ENCODE results near the gene EPS8L2.
A peak's percentile ranks its signal among the peaks of the same experiment; 100 is the strongest.
"Not testable (repeated sequence)": the region's sequence is repeated elsewhere in the genome, so short reads cannot be mapped to it uniquely, and the experiment has no call there.

The EPS8L2 gene

DNA sequence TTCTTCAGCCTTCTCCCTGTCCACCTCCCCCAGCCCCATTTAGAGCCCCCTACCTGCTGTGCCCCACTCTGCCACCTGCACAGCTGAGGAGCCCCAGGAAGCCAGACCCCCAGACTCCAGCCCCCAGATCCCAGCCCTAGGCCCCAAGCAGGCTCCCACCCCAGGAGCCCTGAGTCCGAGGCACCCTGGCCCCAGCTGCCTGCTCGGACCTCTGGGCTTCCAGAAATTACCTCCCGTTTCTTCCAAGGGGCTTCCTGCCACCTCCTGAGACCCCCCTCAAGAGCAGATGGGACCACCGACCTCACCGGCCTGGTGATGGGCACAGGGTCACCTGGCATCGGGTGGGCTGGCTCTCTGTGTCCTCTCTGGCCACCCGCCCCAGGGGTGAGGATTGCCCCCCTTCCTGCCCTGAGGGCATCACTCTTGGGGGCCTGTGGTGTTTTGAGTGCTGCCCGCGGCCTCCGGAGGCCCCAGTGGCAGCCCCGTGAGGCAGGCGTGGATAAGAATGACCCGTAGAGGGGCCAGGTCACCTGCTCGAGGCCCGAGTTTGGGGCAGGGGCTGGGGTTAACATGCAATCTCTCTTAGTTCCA is 23.0 kb downstream of the EPS8L2 start:
- Histone ChIP-seq H3K4me1 (ENCODE audit: insufficient read depth, insufficient read length) (peaks cover 17% of the 10 kb centered on the region), H3K4me3 (ENCODE audit: insufficient read length, low read depth) (no peak overlapping the region), H3K9ac (ENCODE audit: insufficient read length, low read depth) (no peak overlapping the region), H3K9me3 (ENCODE audit: insufficient read depth, low read length) (no peaks in the 10 kb centered on the region), H3K36me3 (ENCODE audit: insufficient read depth, insufficient read length, low read length) (peaks cover 27% of the 10 kb centered on the region), H3K27me3 (ENCODE audit: insufficient read depth, insufficient read length) (peaks cover 7% of the 10 kb centered on the region)
- no peak for DNase-seq (ENCODE audit: low read depth, low spot score)
- TF ChIP-seq ZNF274 (IDR thresholded peaks at IDR 0.05; ENCODE audit: low read depth, low read length) = no peak
- no peak for TF ChIP-seq YY1 (IDR thresholded peaks at IDR 0.05; ENCODE audit: insufficient read depth, insufficient read length)
- TF ChIP-seq SUZ12 (IDR thresholded peaks at IDR 0.05; ENCODE audit: extremely low read depth, insufficient read depth, insufficient read length) = no peak

DNA sequence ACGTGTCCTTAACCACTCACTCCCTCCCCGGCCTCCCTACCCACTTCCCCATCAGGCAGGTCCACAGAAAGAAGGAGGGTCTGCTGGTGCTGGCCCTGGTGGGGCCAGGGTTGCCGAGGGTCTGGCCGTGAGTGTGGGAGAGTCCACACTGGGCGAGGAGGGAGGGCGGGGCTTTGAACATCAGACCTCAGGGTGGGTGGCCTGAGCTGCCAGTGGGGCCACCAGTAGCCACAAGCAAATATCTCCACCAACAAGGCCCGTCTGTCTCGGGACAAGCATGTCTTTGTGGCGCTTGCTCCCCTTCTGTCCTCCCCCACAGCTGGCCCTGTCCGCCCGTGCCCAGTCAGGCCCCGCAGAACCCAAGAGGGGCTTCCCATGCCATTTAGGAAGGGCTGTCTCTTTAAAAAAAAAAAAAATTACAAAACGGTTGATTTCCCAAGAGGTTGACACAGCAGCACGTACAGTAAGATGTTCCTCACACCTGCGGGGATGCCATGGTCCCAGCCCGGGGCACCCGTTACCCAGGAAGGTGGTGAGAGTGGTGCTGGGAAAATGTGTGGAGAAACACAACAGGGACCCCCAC is 23.6 kb downstream of the EPS8L2 start:
- peaks cover 21% of the 10 kb centered on the region for H3K36me3 ChIP-seq (ENCODE audit: insufficient read depth, insufficient read length, low read length)
- peaks cover 12% of the 10 kb centered on the region for H3K4me1 ChIP-seq (ENCODE audit: insufficient read depth, insufficient read length)
- no peaks in the 10 kb centered on the region for H3K9me3 ChIP-seq (ENCODE audit: insufficient read depth, low read length)
- peaks cover 7% of the 10 kb centered on the region for H3K27me3 ChIP-seq (ENCODE audit: insufficient read depth, insufficient read length)
- H3K9ac ChIP-seq (ENCODE audit: insufficient read length, low read depth) = no peak overlapping the region
- no peak for DNase-seq (ENCODE audit: low read depth, low spot score)
- no peak for TF ChIP-seq ZNF274 (IDR thresholded peaks at IDR 0.05; ENCODE audit: low read depth, low read length)
- TF ChIP-seq YY1 (IDR thresholded peaks at IDR 0.05; ENCODE audit: insufficient read depth, insufficient read length) = no peak
- no peak for TF ChIP-seq SUZ12 (IDR thresholded peaks at IDR 0.05; ENCODE audit: extremely low read depth, insufficient read depth, insufficient read length)
- no peak overlapping the region for H3K4me3 ChIP-seq (ENCODE audit: insufficient read length, low read depth)

DNA sequence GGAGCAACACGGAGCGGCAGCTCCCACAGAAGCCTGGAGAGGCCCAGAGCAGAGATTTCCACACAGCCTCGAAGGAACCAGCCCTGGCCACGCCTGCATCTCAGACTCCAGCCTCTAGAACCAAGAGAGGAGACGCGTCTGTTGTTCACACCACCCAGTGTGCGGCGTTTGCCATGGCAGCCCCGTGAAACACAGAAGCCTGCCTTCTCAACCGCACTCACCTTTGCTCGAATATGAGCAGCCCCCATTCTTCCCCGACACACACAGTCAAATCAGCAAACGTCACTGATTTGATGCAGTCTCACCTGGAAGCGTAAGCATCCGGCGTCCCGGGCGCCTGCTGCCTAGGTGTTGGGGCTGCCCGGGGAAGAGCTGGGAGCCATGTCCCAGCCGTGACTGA is 27.0 kb downstream of the EPS8L2 start:
- no peak overlapping the region for H3K9ac ChIP-seq (ENCODE audit: insufficient read length, low read depth)
- no peaks in the 10 kb centered on the region for H3K36me3 ChIP-seq (ENCODE audit: insufficient read depth, insufficient read length, low read length)
- TF ChIP-seq YY1 (IDR thresholded peaks at IDR 0.05; ENCODE audit: insufficient read depth, insufficient read length) = no peak
- no peak for TF ChIP-seq SUZ12 (IDR thresholded peaks at IDR 0.05; ENCODE audit: extremely low read depth, insufficient read depth, insufficient read length)
- no peak for TF ChIP-seq ZNF274 (IDR thresholded peaks at IDR 0.05; ENCODE audit: low read depth, low read length)
- no peaks in the 10 kb centered on the region for H3K9me3 ChIP-seq (ENCODE audit: insufficient read depth, low read length)
- peaks cover 8% of the 10 kb centered on the region for H3K4me1 ChIP-seq (ENCODE audit: insufficient read depth, insufficient read length)
- DNase-seq (ENCODE audit: low read depth, low spot score) = no peak
- H3K4me3 ChIP-seq (ENCODE audit: insufficient read length, low read depth) = no peak overlapping the region
- no peaks in the 10 kb centered on the region for H3K27me3 ChIP-seq (ENCODE audit: insufficient read depth, insufficient read length)

DNA sequence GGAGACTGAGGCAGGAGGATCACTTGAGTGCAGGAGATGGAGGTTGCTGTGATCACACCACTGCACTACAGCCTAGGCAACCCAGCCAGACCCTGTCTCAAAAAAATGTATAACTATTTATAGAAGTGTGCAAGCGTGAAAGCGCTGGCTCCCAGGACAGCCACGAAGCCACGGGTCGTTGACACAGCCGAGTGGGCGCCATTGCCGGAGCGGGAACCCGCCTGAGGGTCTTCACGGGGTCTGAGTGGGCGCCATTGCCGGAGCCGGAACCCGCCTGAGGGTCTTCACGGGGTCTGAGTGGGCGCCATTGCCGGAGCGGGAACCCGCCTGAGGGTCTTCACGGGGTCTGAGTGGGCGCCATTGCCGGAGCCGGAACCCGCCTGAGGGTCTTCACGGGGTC is 28.5 kb downstream of the EPS8L2 start:
- H3K4me1 ChIP-seq (ENCODE audit: insufficient read depth, insufficient read length); H3K27me3 ChIP-seq (ENCODE audit: insufficient read depth, insufficient read length); H3K9me3 ChIP-seq (ENCODE audit: insufficient read depth, low read length); H3K36me3 ChIP-seq (ENCODE audit: insufficient read depth, insufficient read length, low read length); H3K4me3 ChIP-seq (ENCODE audit: insufficient read length, low read depth); DNase-seq (ENCODE audit: low read depth, low spot score): not testable (repeated sequence)
- peak overlapping the region; percentile 4 for H3K9ac ChIP-seq (ENCODE audit: insufficient read length, low read depth)

DNA sequence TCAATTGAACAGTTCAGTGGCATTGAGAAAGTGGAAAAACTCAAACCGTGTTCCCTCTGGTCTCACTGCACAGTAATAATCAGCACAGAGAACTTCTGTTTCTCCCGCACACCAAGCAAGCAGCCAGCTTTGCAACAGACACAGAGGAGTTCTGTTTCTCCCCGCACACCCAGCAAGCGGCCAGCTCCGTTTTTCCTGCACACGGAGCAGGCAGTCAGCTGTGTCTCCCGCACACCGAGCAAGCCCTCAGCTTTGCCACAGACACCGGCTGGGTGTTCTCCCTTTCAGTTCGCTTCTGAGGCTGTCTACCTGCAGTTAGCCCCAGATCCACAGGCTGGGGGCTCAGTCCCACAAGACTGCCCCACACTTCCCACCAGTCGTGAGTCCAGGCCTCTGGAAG is 31.3 kb downstream of the EPS8L2 start:
- no peaks in the 10 kb centered on the region for H3K27me3 ChIP-seq (ENCODE audit: insufficient read depth, insufficient read length)
- H3K4me3 ChIP-seq (ENCODE audit: insufficient read length, low read depth) = no peak overlapping the region
- no peak for DNase-seq (ENCODE audit: low read depth, low spot score)
- TF ChIP-seq YY1 (IDR thresholded peaks at IDR 0.05; ENCODE audit: insufficient read depth, insufficient read length) (no peak), SUZ12 (IDR thresholded peaks at IDR 0.05; ENCODE audit: extremely low read depth, insufficient read depth, insufficient read length) (no peak), ZNF274 (IDR thresholded peaks at IDR 0.05; ENCODE audit: low read depth, low read length) (no peak)
- no peaks in the 10 kb centered on the region for H3K36me3 ChIP-seq (ENCODE audit: insufficient read depth, insufficient read length, low read length)
- no peaks in the 10 kb centered on the region for H3K9me3 ChIP-seq (ENCODE audit: insufficient read depth, low read length)
- peaks cover 3% of the 10 kb centered on the region for H3K4me1 ChIP-seq (ENCODE audit: insufficient read depth, insufficient read length)
- peak overlapping the region; percentile 70 for H3K9ac ChIP-seq (ENCODE audit: insufficient read length, low read depth)

DNA sequence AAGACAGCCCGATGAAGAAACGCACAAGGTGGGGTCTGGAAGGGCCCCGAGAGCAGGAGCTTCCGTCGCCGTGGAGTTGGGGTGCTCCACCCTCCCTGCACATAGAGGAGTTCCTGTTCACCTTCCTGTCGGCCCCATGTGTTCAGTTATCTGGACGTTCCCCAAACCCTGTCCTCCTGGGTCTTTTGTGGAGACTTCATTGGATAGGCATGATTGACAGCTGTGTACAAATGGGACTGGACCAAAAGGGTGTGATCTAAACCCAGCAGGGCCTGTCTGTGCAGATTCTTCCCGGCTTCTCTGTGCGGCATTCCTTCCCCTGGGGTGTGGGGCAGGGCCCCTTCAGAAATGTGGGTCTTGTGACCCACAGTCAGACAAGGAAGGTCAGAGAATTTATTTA is 31.9 kb downstream of the EPS8L2 start:
- H3K36me3 ChIP-seq (ENCODE audit: insufficient read depth, insufficient read length, low read length); DNase-seq (ENCODE audit: low read depth, low spot score); H3K27me3 ChIP-seq (ENCODE audit: insufficient read depth, insufficient read length); H3K9ac ChIP-seq (ENCODE audit: insufficient read length, low read depth); H3K4me1 ChIP-seq (ENCODE audit: insufficient read depth, insufficient read length); H3K4me3 ChIP-seq (ENCODE audit: insufficient read length, low read depth); H3K9me3 ChIP-seq (ENCODE audit: insufficient read depth, low read length): not testable (repeated sequence)

DNA sequence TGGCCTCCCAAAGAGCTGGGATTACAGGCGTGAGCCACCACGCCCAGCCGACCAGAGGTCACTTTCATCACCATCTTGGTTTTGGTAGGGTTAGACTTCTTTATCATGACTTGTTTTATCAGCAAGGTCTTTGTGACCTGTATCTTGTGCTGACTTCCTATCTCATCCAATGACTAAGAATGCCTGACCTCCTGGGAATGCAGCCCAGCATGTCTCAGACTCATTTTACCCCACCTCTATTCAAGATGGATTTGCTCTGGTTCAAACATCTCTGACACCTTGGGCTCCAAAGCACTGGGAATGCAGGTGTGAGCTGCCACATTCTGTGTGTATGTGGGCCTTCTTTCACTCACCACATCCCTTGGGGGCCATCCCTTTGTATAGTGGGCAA is 36.1 kb downstream of the EPS8L2 start:
- no peak for DNase-seq (ENCODE audit: low read depth, low spot score)
- Histone ChIP-seq H3K27me3 (ENCODE audit: insufficient read depth, insufficient read length) (no peaks in the 10 kb centered on the region), H3K36me3 (ENCODE audit: insufficient read depth, insufficient read length, low read length) (no peaks in the 10 kb centered on the region), H3K9ac (ENCODE audit: insufficient read length, low read depth) (no peak overlapping the region), H3K9me3 (ENCODE audit: insufficient read depth, low read length) (no peaks in the 10 kb centered on the region), H3K4me3 (ENCODE audit: insufficient read length, low read depth) (no peak overlapping the region), H3K4me1 (ENCODE audit: insufficient read depth, insufficient read length) (peaks cover 3% of the 10 kb centered on the region)
- TF ChIP-seq YY1 (IDR thresholded peaks at IDR 0.05; ENCODE audit: insufficient read depth, insufficient read length) (no peak), ZNF274 (IDR thresholded peaks at IDR 0.05; ENCODE audit: low read depth, low read length) (no peak), SUZ12 (IDR thresholded peaks at IDR 0.05; ENCODE audit: extremely low read depth, insufficient read depth, insufficient read length) (no peak)

All from NT2/D1 (cell line).